H1 (cell line): ENCODE measurements around the gene PDE2A. TPM values are rescaled to one million over a fixed set of nuclear protein-coding genes. Genes with fewer than 3 reads are reported as not detected.

Source experiments
- CTCF ChIA-PET: fragments of 300-600 bp; sonication (Branson Sonifier 250); formaldehyde crosslinking; loops from one replicate; lab custom pipeline; 2021; ENCODE audit not compliant: partially characterized antibody; lab: Charles Lee
- POLR2A ChIA-PET: fragments of 300-600 bp; sonication (Branson Sonifier 250); formaldehyde crosslinking; loops from one replicate; lab custom pipeline; 2021; ENCODE audit warnings: inconsistent platforms; ENCODE audit not compliant: partially characterized antibody; lab: Charles Lee
- DNase-seq, 2 experiments: peaks; one replicate each; pipeline versions ENCODE4 v3.0.0 to v3.0.0-alpha.2; 2010 to 2022; ENCODE audit warnings: low spot score in 2 of 2, low read depth in 1 of 2, mixed read lengths in 1 of 2
- FAIRE-seq: peaks from 2 replicates; lab custom pipeline; 2011; peaks lifted over from hg19 to GRCh38; lab: Jason Lieb, UNC
- H2AFZ ChIP-seq: 2 replicates; pipeline ENCODE4 v1.8.1; 2012; ENCODE audit warnings: low read length, inconsistent platforms
- H2AK5ac ChIP-seq: 2 replicates; pipeline ENCODE4 v1.6.1; 2013; ENCODE audit warnings: low read depth, low read length
- H2BK120ac ChIP-seq: replicated peaks from 2 replicates; pipeline ENCODE3; 2013; ENCODE audit warnings: low read depth, low read length, inconsistent platforms
- H2BK12ac ChIP-seq: 2 replicates; pipeline ENCODE4 v1.6.1; 2013; ENCODE audit warnings: low read depth, low read length
- H2BK15ac ChIP-seq: 2 replicates; pipeline ENCODE4 v1.6.1; 2013; ENCODE audit warnings: low read length
- H2BK20ac ChIP-seq: 2 replicates; pipeline ENCODE4 v1.6.1; 2013; ENCODE audit warnings: low read length
- H2BK5ac ChIP-seq: 2 replicates; pipeline ENCODE4 v1.6.1; 2013; ENCODE audit warnings: low read depth, low read length
- H3K14ac ChIP-seq: 2 replicates; pipeline ENCODE4 v1.6.1; 2013; ENCODE audit warnings: inconsistent platforms; ENCODE audit not compliant: insufficient read length
- H3K18ac ChIP-seq: 2 replicates; pipeline ENCODE4 v1.6.1; 2013; ENCODE audit warnings: low read length; ENCODE audit errors: extremely low read depth
- H3K23ac ChIP-seq: 2 replicates; pipeline ENCODE4 v1.6.1; 2013; ENCODE audit warnings: inconsistent platforms; ENCODE audit not compliant: insufficient read length
- H3K23me2 ChIP-seq: 2 replicates; pipeline ENCODE4 v1.6.1; 2013; ENCODE audit warnings: low read depth, low read length
- H3K27ac ChIP-seq: 2 replicates; pipeline ENCODE4 v1.6.1; 2011; ENCODE audit warnings: low read depth, low read length, inconsistent platforms
- H3K27me3 ChIP-seq, 4 experiments: replicated peaks in 1 of 4; 1 replicate in 1 of 4; 2 replicates in 3 of 4; pipeline versions ENCODE4 v1.6.1 to v1.8.1; 2011 to 2013; ENCODE audit warnings: low read length in 3 of 4, mild to moderate bottlenecking in 3 of 4, inconsistent platforms in 2 of 4, mixed read lengths in 2 of 4, moderate library complexity in 1 of 4; ENCODE audit not compliant: control insufficient read depth in 3 of 4, insufficient read depth in 3 of 4; ENCODE audit errors: extremely low read depth in 1 of 4
- H3K36me3 ChIP-seq, 4 experiments: 2 replicates each; pipeline versions ENCODE4 v1.6.1 to v1.8.1; 2011 to 2013; ENCODE audit warnings: mild to moderate bottlenecking in 4 of 4, low read length in 3 of 4, moderate library complexity in 2 of 4, control low read depth in 1 of 4, inconsistent platforms in 1 of 4; ENCODE audit not compliant: insufficient read depth in 4 of 4, control insufficient read depth in 2 of 4
- H3K4ac ChIP-seq: replicated peaks from 2 replicates; pipeline ENCODE3; 2013; ENCODE audit warnings: low read length, low read depth, mixed read lengths, inconsistent platforms; ENCODE audit not compliant: insufficient read length
- H3K4me1 ChIP-seq, 4 experiments: replicated peaks in 1 of 4; 1 replicate in 1 of 4; 2 replicates in 3 of 4; pipeline versions ENCODE4 v1.6.1 to v1.8.1; 2011 to 2013; ENCODE audit warnings: low read length in 3 of 4, inconsistent platforms in 2 of 4, mixed read lengths in 1 of 4; ENCODE audit not compliant: insufficient read depth in 4 of 4, control insufficient read depth in 3 of 4
- H3K4me2 ChIP-seq, 2 experiments: 2 replicates each; pipeline versions ENCODE4 v1.6.1 to v1.8.1; 2011 to 2013; ENCODE audit warnings: low read depth in 2 of 2, low read length in 2 of 2, control low read depth in 1 of 2, inconsistent platforms in 1 of 2, mild to moderate bottlenecking in 1 of 2; ENCODE audit not compliant: insufficient read depth in 1 of 2
- H3K4me3 ChIP-seq, 4 experiments: fragments of 200-600, 300-600 bp in 1 of 4; sonication (generic), shearing (Covaris generic), sonication (Bioruptor Twin) in 1 of 4; 2 replicates each; pipeline versions ENCODE4 v1.5.1 to v1.8.1; 2011 to 2016; ENCODE audit warnings: low read length in 4 of 4, low read depth in 3 of 4, control low read depth in 2 of 4, inconsistent platforms in 2 of 4, mild to moderate bottlenecking in 2 of 4, mixed read lengths in 1 of 4, moderate library complexity in 1 of 4; ENCODE audit not compliant: insufficient read depth in 2 of 4; ENCODE audit errors: extremely low read depth in 1 of 4
- H3K56ac ChIP-seq: replicated peaks from 2 replicates; pipeline ENCODE3; 2013; ENCODE audit warnings: low read depth, mild to moderate bottlenecking, mixed read lengths, low read length, inconsistent platforms; ENCODE audit not compliant: insufficient read length
- H3K79me1 ChIP-seq: 2 replicates; pipeline ENCODE4 v1.6.1; 2013; ENCODE audit warnings: low read depth, low read length, control low read depth
- H3K79me2 ChIP-seq, 2 experiments: 2 replicates each; pipeline versions ENCODE4 v1.6.1 to v1.8.1; 2012 to 2013; ENCODE audit warnings: low read length in 2 of 2, mild to moderate bottlenecking in 2 of 2, inconsistent platforms in 1 of 2; ENCODE audit not compliant: insufficient read depth in 2 of 2, control insufficient read depth in 1 of 2
- H3K9ac ChIP-seq, 4 experiments: replicated peaks in 1 of 4; 1 replicate in 1 of 4; 2 replicates in 3 of 4; pipeline versions ENCODE4 v1.6.1 to v1.8.1; 2011 to 2013; ENCODE audit warnings: low read depth in 3 of 4, low read length in 3 of 4, control low read depth in 2 of 4, mild to moderate bottlenecking in 2 of 4, moderate library complexity in 2 of 4, inconsistent platforms in 1 of 4; ENCODE audit errors: extremely low read depth in 1 of 4
- H3K9me3 ChIP-seq, 2 experiments: 2 replicates each; pipeline versions ENCODE4 v1.6.1 to v1.8.1; 2012 to 2013; ENCODE audit warnings: mild to moderate bottlenecking in 2 of 2, moderate library complexity in 2 of 2, control low read depth in 1 of 2, inconsistent platforms in 1 of 2, low read depth in 1 of 2, low read length in 1 of 2, mixed read lengths in 1 of 2; ENCODE audit not compliant: insufficient read depth in 2 of 2
- H4K20me1 ChIP-seq, 2 experiments: replicated peaks in 1 of 2; 2 replicates each; pipeline versions ENCODE3 to v1.8.1; 2011 to 2013; ENCODE audit warnings: inconsistent platforms in 2 of 2, low read length in 2 of 2, mild to moderate bottlenecking in 1 of 2; ENCODE audit not compliant: insufficient read depth in 2 of 2, control insufficient read depth in 1 of 2
- H4K5ac ChIP-seq: 2 replicates; pipeline ENCODE4 v1.6.1; 2013; ENCODE audit warnings: low read length, low read depth, mixed read lengths, inconsistent platforms; ENCODE audit not compliant: insufficient read length
- H4K8ac ChIP-seq: 2 replicates; pipeline ENCODE4 v1.8.0; 2013; ENCODE audit warnings: mild to moderate bottlenecking, moderate library complexity, low read length, inconsistent platforms; ENCODE audit not compliant: insufficient read depth; ENCODE audit errors: extremely low read depth
- H4K91ac ChIP-seq: replicated peaks from 2 replicates; pipeline ENCODE3; 2013; ENCODE audit warnings: low read length, mixed read lengths, inconsistent platforms; ENCODE audit not compliant: insufficient read length
- CBX8 ChIP-seq: fragments of 300-800, 300-1000 bp; sonication (generic); IDR thresholded peaks from 2 replicates; pipeline ENCODE4 v1.7.1; 2016; ENCODE audit warnings: low read depth, low read length, borderline replicate concordance
- HDAC2 ChIP-seq, 2 experiments: fragments of 300-600 bp in 1 of 2; sonication (generic) in 1 of 2; IDR thresholded peaks; 2 replicates each; pipeline ENCODE4 v1.6.1; 2011 to 2012; ENCODE audit warnings: low read depth in 2 of 2, low read length in 2 of 2, mild to moderate bottlenecking in 2 of 2, moderate library complexity in 2 of 2, borderline replicate concordance in 1 of 2, inconsistent platforms in 1 of 2
- JUN ChIP-seq: IDR thresholded peaks from 2 replicates; pipeline ENCODE4 v1.6.1; 2011; ENCODE audit warnings: low read depth, mild to moderate bottlenecking, improper control_type of control experiment, low read length
- SP2 ChIP-seq: IDR thresholded peaks from 2 replicates; pipeline ENCODE4 v1.6.1; 2012; ENCODE audit warnings: mild to moderate bottlenecking, low read length, inconsistent platforms
- SRF ChIP-seq: IDR thresholded peaks from 2 replicates; pipeline ENCODE4 v1.6.1; 2011; ENCODE audit warnings: mild to moderate bottlenecking, low read depth, low read length, moderate library complexity
- TAF1 ChIP-seq: IDR thresholded peaks from 2 replicates; pipeline ENCODE4 v1.6.1; 2011; ENCODE audit warnings: mild to moderate bottlenecking, low read depth, low read length
- WGBS, 2 experiments: shearing (Covaris generic) in 1 of 2; methylation state at CpG; one replicate each; pipeline versions ENCODE4 v1.1.6 to v1.1.7; 2013 to 2015; ENCODE audit warnings: low lambda C conversion rate in 2 of 2, mixed read lengths in 2 of 2, inconsistent platforms in 1 of 2, low coverage in 1 of 2, missing lambda C conversion rate in 1 of 2; ENCODE audit not compliant: insufficient replicate concordance in 2 of 2, insufficient coverage in 1 of 2, insufficient read length in 1 of 2; ENCODE audit errors: extremely low coverage in 1 of 2, missing lambda C conversion rate in 1 of 2; 5-methylcytosine and 5-hydroxymethylcytosine counted together
- polyA plus RNA-seq, 7 experiments: library from polyadenylated mRNA; depleted of rRNA in 3 of 7; stranded (reverse) in 5 of 7; unstranded in 2 of 7; fragments of >200 nt in 5 of 7; fragments of 200-250 nt in 2 of 7; gene quantifications; 1 replicate in 5 of 7; 2 replicates in 1 of 7; 4 replicates in 1 of 7; pipeline versions ENCODE4 v1.2.1 to v1.2.3, GENCODE V29; 2011 to 2013; ENCODE audit warnings: missing spikeins in 2 of 7, mixed read lengths in 2 of 7
- total RNA-seq: library from RNA; stranded (reverse); fragmentation: NEBNext Ultra II Directional; extraction: Animal tissue kit (Norgen Biotek cat#: 25700); gene quantifications from 2 replicates; pipeline ENCODE4 v1.2.1, GENCODE V29; 2021

The PDE2A gene
- total and polyA plus RNA-seq, 2 of the 8 experiments (the other 6 are each of a cell fraction or from before 2014, with no cell fraction given): 3.4 to 7.1 TPM

DNA sequence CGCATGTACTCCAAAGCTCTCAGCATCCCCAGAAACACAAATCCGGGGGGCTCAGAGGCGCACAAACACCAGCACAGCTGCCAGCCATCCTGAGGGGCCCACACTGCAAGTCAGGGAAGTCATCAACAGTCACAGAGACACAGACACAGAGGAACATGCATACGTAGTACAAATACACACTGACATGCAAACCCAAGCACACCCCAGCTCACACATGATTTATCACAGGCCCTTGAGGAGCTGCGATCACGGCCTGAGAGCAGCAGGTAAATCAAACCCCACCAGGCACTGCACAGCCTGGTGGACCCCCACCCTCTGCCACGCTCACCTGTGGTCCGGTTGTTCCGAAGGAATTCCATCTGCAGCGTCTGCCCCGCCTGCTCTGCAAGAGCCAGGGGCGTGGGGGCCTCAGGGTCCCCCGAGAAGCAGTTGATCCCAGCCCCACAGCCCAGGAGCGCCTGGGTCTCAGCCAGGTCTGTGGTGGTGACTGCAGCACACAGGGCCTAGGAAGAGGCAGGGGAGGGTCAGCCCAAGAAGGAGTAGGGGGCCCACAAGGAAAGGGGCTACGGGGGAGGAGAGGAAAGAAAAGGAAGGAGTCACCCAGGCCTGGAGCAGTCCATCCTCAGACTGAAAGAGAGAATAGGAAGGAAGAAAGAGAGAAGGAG, 28.5 kb upstream of the PDE2A start:
- FAIRE-seq (no peak), DNase-seq (no peak)
- Histone ChIP-seq H3K4ac (no peak overlapping the region), H3K27me3 (no peaks in the 10 kb centered on the region), H3K56ac (no peak overlapping the region), H2BK12ac (no peak overlapping the region), H4K8ac (peak overlapping the region; percentile 79), H3K27ac (no peak overlapping the region), H4K5ac (no peak overlapping the region), H3K9me3 (no peaks in the 10 kb centered on the region), H3K79me2 (no peaks in the 10 kb centered on the region), H3K9ac (no peak overlapping the region), H3K4me3 (no peak overlapping the region), H2AK5ac (no peak overlapping the region), H4K91ac (no peak overlapping the region), H3K18ac (no peak overlapping the region), H3K14ac (no peak overlapping the region), H2BK120ac (no peak overlapping the region), H2BK20ac (no peak overlapping the region), H3K4me2 (no peak overlapping the region), H3K79me1 (no peaks in the 10 kb centered on the region; the same call in 1 of the 2 replicates), H2BK15ac (no peak overlapping the region), H4K20me1 (peaks cover 1 to 15% of the 10 kb centered on the region in 2 experiments), H3K36me3 (peaks cover 0 to 6% (median 0%) of the 10 kb centered on the region in 4 experiments; a peak in 1 of 8 replicates), H2AFZ (no peak overlapping the region), H3K23me2 (peaks cover 2% of the 10 kb centered on the region; the same call in 1 of the 2 replicates), H3K4me1 (peaks cover 11 to 40% (median 33%) of the 10 kb centered on the region in 4 experiments), H3K23ac (no peak overlapping the region), H2BK5ac (no peak overlapping the region)
- 89% methylated on average over 15 of the region's 15 CpGs; no CpG with 5 or more reads in 1 of the 2 experiments for WGBS, 2 experiments
- CTCF ChIA-PET: interaction anchor here (0.9 to 8.3 kb wide), 7 partner anchors 11 to 212 kb away, joined by 3 to 79 read pairs (median 3); no protein-coding TSS in a partner anchor
- TF ChIP-seq SP2: no peak
- no peak for TF ChIP-seq TAF1
- TF ChIP-seq CBX8: no peak
- no peak for TF ChIP-seq HDAC2 (IDR thresholded peaks at IDR 0.05; ENCODE audit: borderline replicate concordance in 1 of 2, low read depth in 2 of 2, low read length in 2 of 2)
- TF ChIP-seq JUN: no peak
- no peak for TF ChIP-seq SRF
- POLR2A ChIA-PET: interaction anchor here (1.0 kb wide), 1 partner anchor 28 kb away, joined by 3 read pairs; no protein-coding TSS in a partner anchor
